Uterus (tissue), 2 donors: ENCODE measurements around the gene POU3F4.

ENCODE experiments used
- POLR2A ChIP-seq, 2 donors: fragments of 450-650 bp; IDR thresholded peaks; one replicate each; pipeline ENCODE4 v1.6.1; 2016; ENCODE audit warnings: antibody characterized with exemption in 2 of 2, mild to moderate bottlenecking in 1 of 2, moderate library complexity in 1 of 2
- TF ChIP-seq, protein P1 (sequence below), 4 experiments: fragments of 200-600 bp in 2 of 4; fragments of 450-650 bp in 2 of 4; sonication (generic) in 2 of 4; IDR thresholded peaks; one replicate each; pipeline ENCODE4 v1.5.1; 2016 to 2019; ENCODE audit warnings: antibody characterized with exemption in 4 of 4, mild to moderate bottlenecking in 2 of 4, moderate library complexity in 1 of 4

DNA sequence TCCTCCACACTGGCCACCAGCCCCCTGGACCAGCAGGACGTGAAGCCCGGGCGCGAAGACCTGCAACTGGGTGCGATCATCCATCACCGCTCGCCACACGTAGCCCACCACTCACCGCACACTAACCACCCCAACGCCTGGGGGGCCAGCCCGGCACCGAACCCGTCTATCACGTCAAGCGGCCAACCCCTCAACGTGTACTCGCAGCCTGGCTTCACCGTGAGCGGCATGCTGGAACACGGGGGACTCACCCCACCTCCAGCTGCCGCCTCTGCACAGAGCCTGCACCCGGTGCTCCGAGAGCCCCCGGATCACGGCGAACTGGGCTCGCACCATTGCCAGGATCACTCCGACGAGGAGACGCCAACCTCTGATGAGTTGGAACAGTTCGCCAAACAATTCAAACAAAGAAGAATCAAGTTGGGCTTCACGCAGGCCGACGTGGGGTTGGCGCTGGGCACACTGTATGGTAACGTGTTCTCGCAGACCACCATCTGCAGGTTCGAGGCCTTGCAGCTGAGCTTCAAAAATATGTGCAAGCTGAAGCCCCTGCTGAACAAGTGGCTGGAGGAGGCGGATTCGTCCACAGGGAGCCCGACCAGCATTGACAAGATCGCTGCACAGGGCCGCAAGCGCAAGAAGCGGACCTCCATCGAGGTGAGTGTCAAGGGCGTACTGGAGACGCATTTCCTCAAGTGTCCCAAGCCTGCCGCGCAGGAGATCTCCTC lies 600 bp downstream of the POU3F4 start:
- TF ChIP-seq, protein P1, sequence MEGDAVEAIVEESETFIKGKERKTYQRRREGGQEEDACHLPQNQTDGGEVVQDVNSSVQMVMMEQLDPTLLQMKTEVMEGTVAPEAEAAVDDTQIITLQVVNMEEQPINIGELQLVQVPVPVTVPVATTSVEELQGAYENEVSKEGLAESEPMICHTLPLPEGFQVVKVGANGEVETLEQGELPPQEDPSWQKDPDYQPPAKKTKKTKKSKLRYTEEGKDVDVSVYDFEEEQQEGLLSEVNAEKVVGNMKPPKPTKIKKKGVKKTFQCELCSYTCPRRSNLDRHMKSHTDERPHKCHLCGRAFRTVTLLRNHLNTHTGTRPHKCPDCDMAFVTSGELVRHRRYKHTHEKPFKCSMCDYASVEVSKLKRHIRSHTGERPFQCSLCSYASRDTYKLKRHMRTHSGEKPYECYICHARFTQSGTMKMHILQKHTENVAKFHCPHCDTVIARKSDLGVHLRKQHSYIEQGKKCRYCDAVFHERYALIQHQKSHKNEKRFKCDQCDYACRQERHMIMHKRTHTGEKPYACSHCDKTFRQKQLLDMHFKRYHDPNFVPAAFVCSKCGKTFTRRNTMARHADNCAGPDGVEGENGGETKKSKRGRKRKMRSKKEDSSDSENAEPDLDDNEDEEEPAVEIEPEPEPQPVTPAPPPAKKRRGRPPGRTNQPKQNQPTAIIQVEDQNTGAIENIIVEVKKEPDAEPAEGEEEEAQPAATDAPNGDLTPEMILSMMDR (IDR thresholded peaks at IDR 0.05), result no peak
- TF ChIP-seq POLR2A (IDR thresholded peaks at IDR 0.05), result no peak
